RWPE1 (cell line): ENCODE measurements around the gene CCNF.

ENCODE experiments used
- CTCF ChIA-PET: fragments of 350-600 bp; sonication (Branson Sonifier 250); formaldehyde crosslinking; extraction: SDS; loops from one replicate; lab custom pipeline; 2021; lab: Yijun Ruan, JAX
- POLR2A ChIA-PET: fragments of 400-600 bp; formaldehyde crosslinking; extraction: SDS; loops from one replicate; lab custom pipeline; 2020; ENCODE audit warnings: antibody characterized with exemption; ENCODE audit not compliant: low non-redundant PET; lab: Yijun Ruan, JAX
- DNase-seq: peaks from one replicate; pipeline ENCODE4 v3.0.0; 2012; ENCODE audit warnings: low spot score
- H3K27ac ChIP-seq: fragments of 450-650 bp; 2 replicates; pipeline ENCODE4 v1.5.1; 2017
- CTCF ChIP-seq: fragments of 450-650 bp; conservative IDR thresholded peaks from 2 replicates; pipeline ENCODE4 v1.5.1; 2017; ENCODE audit warnings: low read depth, mild to moderate bottlenecking

Gene CCNF

DNA sequence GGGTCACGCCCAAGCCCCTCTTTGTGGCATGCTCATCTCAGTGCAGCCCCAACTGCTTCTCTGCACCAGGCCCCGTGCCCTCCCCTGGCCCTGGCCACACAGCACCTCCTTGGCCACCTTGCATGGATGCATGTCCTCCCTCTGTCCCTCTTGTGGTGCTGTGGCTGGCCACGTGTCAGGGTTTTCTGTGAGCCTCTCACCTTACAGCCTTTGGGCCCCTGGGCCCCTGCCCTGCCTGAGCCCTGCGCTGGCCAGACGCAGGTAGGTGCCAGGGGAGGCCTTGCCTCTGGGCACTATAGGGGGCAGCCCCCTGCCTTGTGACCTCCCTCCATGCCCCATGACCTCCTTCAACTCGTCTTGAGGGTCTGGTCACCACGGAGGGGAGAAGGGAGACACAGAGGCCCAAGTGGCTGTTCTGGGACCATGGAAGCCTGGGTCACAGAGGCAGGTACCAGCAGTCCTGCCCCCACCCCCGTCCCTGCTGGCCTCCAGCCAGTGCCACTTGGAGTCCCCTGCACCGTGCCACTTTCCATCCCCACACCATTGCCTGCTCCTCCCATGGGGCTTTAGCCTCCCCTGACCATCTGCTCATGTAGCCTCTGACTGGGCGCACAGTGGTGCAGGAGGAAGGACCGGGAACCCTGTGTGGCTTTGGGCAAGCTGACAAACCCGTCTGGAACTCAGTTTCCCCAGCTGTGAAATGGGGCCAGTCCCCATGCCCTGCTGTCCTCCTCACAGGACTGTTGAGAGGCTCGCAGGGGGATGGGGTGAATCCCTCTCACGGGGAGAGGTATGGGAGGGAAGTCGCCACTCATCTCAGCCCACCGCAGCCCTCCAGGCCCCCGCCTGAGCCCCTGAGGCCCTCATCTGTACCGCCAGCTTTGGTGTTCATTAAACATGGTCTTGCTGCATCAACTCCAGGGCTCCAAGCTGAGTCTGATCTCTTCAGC, 73.0 kb downstream of the CCNF start:
- TF ChIP-seq CTCF: no peak
- CTCF ChIA-PET: interaction anchor here (0.6 to 2.5 kb wide), 13 partner anchors 8 to 1617 kb away, joined by 3 to 14 read pairs (median 5); partner anchors contain the start of genes ATP6V0C, CASKIN1, CCNF and TBC1D24
- POLR2A ChIA-PET: no interaction called here
- peak overlapping the region; percentile 49 for H3K27ac ChIP-seq
- DNase-seq: no peak

GRCh38 chr16:2505695-2506094, 76.4 kb downstream of the CCNF start:
- POLR2A ChIA-PET: no interaction called here
- no peak overlapping the region for H3K27ac ChIP-seq
- CTCF ChIA-PET: interaction anchor here (0.6 kb wide), 1 partner anchor 43 kb away, joined by 4 read pairs; no protein-coding TSS in a partner anchor
- no peak for DNase-seq
- TF ChIP-seq CTCF: no peak

- DNase-seq: no peak
Observed at GRCh38 chr16:2507052-2507659, 77.9 kb downstream of the CCNF start.

GRCh38 chr16:2507665-2508064, 78.4 kb downstream of the CCNF start:
- POLR2A ChIA-PET: no interaction called here

More at GRCh38 chr16:2507052-2507659, 77.9 kb downstream of the CCNF start:
- H3K27ac ChIP-seq: 0 out of 2 replicates have a peak overlapping the region, but pooled peaks have one; percentile 15
- no peak for TF ChIP-seq CTCF
- ChIA-PET CTCF (no interaction called here), POLR2A (no interaction called here)

More at GRCh38 chr16:2507665-2508064, 78.4 kb downstream of the CCNF start:
- CTCF ChIA-PET: interaction anchor here (0.6 kb wide), 1 partner anchor 684 kb away, joined by 7 read pairs; no protein-coding TSS in a partner anchor
- H3K27ac ChIP-seq: 0 out of 2 replicates have a peak overlapping the region, but pooled peaks have one; percentile 15
- no peak for DNase-seq
- TF ChIP-seq CTCF: no peak
